HG02840 (cell line): Measurements from ENCODE around the gene FAM193A.
"Not testable (repeated sequence)": the region's sequence is repeated elsewhere in the genome, so short reads cannot be mapped to it uniquely, and the experiment has no call there.

Experiments
- ATAC-seq: cut with Tn5 transposase; IDR thresholded peaks from one replicate; pipeline ENCODE4 v1.9.1; 2021; ENCODE audit warnings: mild to moderate bottlenecking, moderate library complexity, moderate number of reproducible peaks; ENCODE audit not compliant: unreplicated experiment, low FRiP score

Gene FAM193A

GRCh38 chr4:2761035-2761923, 224.8 kb downstream of the FAM193A start:
- no peak for ATAC-seq

- ATAC-seq, result no peak
Observed at GRCh38 chr4:2762048-2762447, 225.6 kb downstream of the FAM193A start.

- not testable (repeated sequence) for ATAC-seq
Observed at GRCh38 chr4:2762486-2763370, 226.3 kb downstream of the FAM193A start.

GRCh38 chr4:2763511-2763967, 227.1 kb downstream of the FAM193A start:
- no peak for ATAC-seq

- ATAC-seq, result no peak
Observed at GRCh38 chr4:2765832-2766526, 229.5 kb downstream of the FAM193A start.

GRCh38 chr4:2767046-2767704, 230.7 kb downstream of the FAM193A start:
- ATAC-seq, result no peak

- ATAC-seq, result no peak
Observed at GRCh38 chr4:2767705-2768074, 231.2 kb downstream of the FAM193A start.

- no peak for ATAC-seq
Observed at GRCh38 chr4:2768124-2768523, 231.7 kb downstream of the FAM193A start.

- no peak for ATAC-seq
Observed at GRCh38 chr4:2768921-2769336, 232.5 kb downstream of the FAM193A start.

- no peak for ATAC-seq
Observed at GRCh38 chr4:2771264-2771663, 234.8 kb downstream of the FAM193A start.

GRCh38 chr4:2780643-2781042, 244.2 kb downstream of the FAM193A start:
- ATAC-seq, result not testable (repeated sequence)

GRCh38 chr4:2781911-2782310, 245.5 kb downstream of the FAM193A start:
- no peak for ATAC-seq
